GM19467 (cell line): ENCODE measurements around the gene NDRG3.
"Not testable (repeated sequence)": the region's sequence is repeated elsewhere in the genome, so short reads cannot be mapped to it uniquely, and the experiment has no call there.

ENCODE experiments used
- ATAC-seq: cut with Tn5 transposase; IDR thresholded peaks from one replicate; pipeline ENCODE4 v1.9.1; 2021; ENCODE audit warnings: mild to moderate bottlenecking, moderate library complexity; ENCODE audit not compliant: unreplicated experiment

The NDRG3 gene

GRCh38 chr20:36695467-36695866, 50.4 kb downstream of the NDRG3 start:
- not testable (repeated sequence) for ATAC-seq

GRCh38 chr20:36688630-36689029, 57.3 kb downstream of the NDRG3 start:
- ATAC-seq = no peak

GRCh38 chr20:36687850-36688249, 58.0 kb downstream of the NDRG3 start:
- ATAC-seq = no peak

- ATAC-seq = no peak
Observed at GRCh38 chr20:36686944-36687343, 58.9 kb downstream of the NDRG3 start.

GRCh38 chr20:36686504-36686903, 59.4 kb downstream of the NDRG3 start:
- ATAC-seq = no peak

- no peak for ATAC-seq
Observed at GRCh38 chr20:36684747-36685146, 61.1 kb downstream of the NDRG3 start.

- ATAC-seq = no peak
Observed at GRCh38 chr20:36682311-36682710, 63.6 kb downstream of the NDRG3 start.

- ATAC-seq = no peak
Observed at GRCh38 chr20:36677422-36677771, 68.5 kb downstream of the NDRG3 start.

GRCh38 chr20:36676701-36677421, 69.0 kb downstream of the NDRG3 start:
- ATAC-seq = no peak

- ATAC-seq = not testable (repeated sequence)
Observed at GRCh38 chr20:36675545-36675944, 70.3 kb downstream of the NDRG3 start.

GRCh38 chr20:36672991-36673390, 72.9 kb downstream of the NDRG3 start:
- no peak for ATAC-seq

GRCh38 chr20:36670665-36671357, 75.1 kb downstream of the NDRG3 start:
- ATAC-seq = no peak

GRCh38 chr20:36666181-36666740, 79.6 kb downstream of the NDRG3 start:
- ATAC-seq = no peak

GRCh38 chr20:36663031-36663430, 82.9 kb downstream of the NDRG3 start:
- ATAC-seq = no peak

GRCh38 chr20:36658300-36658699, 87.6 kb downstream of the NDRG3 start:
- ATAC-seq = no peak

- ATAC-seq = no peak
Observed at GRCh38 chr20:36656733-36657132, 89.2 kb downstream of the NDRG3 start.

GRCh38 chr20:36655004-36655403, 90.9 kb downstream of the NDRG3 start:
- ATAC-seq = no peak

- no peak for ATAC-seq
Observed at GRCh38 chr20:36654506-36654905, 91.4 kb downstream of the NDRG3 start.

- ATAC-seq = no peak
Observed at GRCh38 chr20:36653456-36653855, 92.4 kb downstream of the NDRG3 start.

GRCh38 chr20:36647196-36648121, 98.4 kb downstream of the NDRG3 start:
- ATAC-seq = no peak

- no peak for ATAC-seq
Observed at GRCh38 chr20:36646678-36647077, 99.2 kb downstream of the NDRG3 start.
